Umbilical cord (tissue), 2 donors: Measurements from ENCODE around the gene FARSA. TPM values are rescaled to one million over a fixed set of nuclear protein-coding genes. Genes with fewer than 3 reads are reported as not detected.
A peak's percentile ranks its signal among the peaks of the same experiment; 100 is the strongest.
"Not testable (repeated sequence)": the region's sequence is repeated elsewhere in the genome, so short reads cannot be mapped to it uniquely, and the experiment has no call there.

Experiments used
- DNase-seq: peaks from one replicate; pipeline ENCODE4 v3.0.0-alpha.2; 2015; ENCODE audit warnings: low spot score
- total RNA-seq: library from RNA; depleted of rRNA; stranded (reverse); fragments of >200 nt; gene quantifications from one replicate; pipeline ENCODE4 v1.2.3, GENCODE V29; 2014; ENCODE audit warnings: low replicate concordance; ENCODE audit not compliant: insufficient read depth

FARSA gene
- total RNA-seq, 1 donor from 2014 or later: 40.0 TPM

DNA sequence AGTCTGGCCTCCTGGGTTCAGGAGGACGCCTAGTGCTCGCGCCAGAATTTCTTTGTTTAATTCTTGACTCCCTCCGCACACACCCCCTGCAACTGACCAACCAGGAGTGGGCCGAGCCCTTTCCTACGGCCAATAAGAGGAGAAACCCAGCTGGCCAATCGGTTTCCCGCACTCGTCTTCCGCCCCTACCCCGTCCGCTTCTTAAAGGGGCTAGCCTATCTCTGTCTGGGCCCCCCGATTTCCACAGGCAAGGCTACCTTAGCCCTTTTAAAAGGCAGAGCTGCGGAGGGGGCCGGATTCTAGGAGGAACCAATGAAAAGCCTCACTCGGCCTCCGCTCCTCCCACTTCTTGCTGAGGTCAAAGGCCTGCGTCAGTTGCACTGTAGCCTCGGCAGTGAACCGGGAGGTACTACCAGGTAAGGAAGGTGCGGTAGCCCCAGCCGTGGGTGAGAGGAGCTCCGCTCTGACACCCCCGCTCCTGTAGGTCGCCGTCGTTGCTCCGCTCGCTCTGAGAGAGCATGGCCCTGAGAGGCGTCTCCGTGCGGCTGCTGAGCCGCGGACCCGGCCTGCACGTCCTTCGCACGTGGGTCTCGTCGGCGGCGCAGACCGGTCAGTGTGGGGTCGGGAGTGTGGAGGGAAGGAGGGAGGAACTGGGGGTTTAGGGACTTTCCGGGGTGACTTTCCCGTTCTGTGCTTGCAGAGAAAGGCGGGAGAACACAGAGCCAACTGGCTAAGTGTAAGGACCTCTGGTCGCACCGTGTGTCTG is 42.5 kb downstream of the FARSA start, which contains the start of gene GCDH:
GCDH (plus strand) TSS at position 374 of the 766 bp plus-strand sequence; CDS start at position 519, 145 bp downstream.
- DNase-seq: peak; percentile 100

GRCh38 chr19:12890299-12890786 is 43.2 kb downstream of the FARSA start:
- DNase-seq: not testable (repeated sequence)

DNA sequence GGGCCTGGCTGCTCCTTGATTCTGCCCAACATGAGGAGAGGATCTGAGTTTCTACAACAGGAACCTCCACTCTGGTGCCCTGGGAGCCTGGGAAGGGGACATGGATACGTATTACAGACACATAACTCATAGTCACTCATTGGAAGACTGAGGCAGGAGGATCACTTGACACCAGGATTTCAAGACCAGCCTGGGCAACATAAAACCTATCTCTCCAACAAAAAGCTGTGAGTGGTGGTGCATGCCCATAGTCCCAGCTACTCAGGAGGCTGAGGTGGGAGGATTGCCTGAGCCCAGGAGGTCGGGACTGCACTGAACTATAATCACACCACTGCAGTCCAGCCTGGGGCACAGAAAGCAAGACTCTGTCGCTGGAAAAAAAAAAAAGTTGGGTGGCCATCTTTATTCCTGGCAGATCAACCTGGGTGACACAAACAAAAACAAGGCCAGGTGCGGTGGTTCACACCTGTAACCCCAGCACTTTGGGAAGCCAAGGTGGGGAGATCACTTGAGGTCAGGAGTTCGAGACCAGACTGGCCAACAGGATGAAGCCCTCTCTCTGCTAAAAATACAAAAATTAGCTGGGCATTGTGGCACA is 45.4 kb downstream of the FARSA start:
- no peak for DNase-seq

GRCh38 chr19:12886969-12887747 is 46.4 kb downstream of the FARSA start, which contains the start of gene KLF1:
Gene KLF1 (minus strand): TSS chr19:12887201. CDS start chr19:12887140, 61 bp downstream.
- DNase-seq: no peak

- DNase-seq: no peak
Observed at GRCh38 chr19:12886651-12886968, 46.9 kb downstream of the FARSA start.

- DNase-seq: no peak
Observed at GRCh38 chr19:12885749-12886650, 47.5 kb downstream of the FARSA start.

GRCh38 chr19:12884926-12885748 is 48.4 kb downstream of the FARSA start:
- no peak for DNase-seq

DNA sequence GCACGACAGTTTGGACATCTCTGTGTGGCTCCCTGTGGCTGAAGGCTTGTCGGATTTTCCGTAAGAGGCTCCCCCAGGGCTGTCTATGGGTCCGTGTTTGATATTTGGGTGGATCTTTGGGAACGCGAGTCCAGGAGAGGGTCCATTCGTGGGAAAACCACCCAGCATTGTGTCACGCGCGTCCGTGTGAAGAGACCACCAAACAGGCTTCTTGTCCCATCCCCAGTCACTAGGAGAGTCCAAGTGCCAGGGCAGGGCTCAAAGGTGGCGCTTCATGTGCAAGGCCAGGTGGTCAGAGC is 48.9 kb downstream of the FARSA start:
- no peak for DNase-seq

GRCh38 chr19:12884202-12884601 is 49.3 kb downstream of the FARSA start:
- DNase-seq: no peak

DNA sequence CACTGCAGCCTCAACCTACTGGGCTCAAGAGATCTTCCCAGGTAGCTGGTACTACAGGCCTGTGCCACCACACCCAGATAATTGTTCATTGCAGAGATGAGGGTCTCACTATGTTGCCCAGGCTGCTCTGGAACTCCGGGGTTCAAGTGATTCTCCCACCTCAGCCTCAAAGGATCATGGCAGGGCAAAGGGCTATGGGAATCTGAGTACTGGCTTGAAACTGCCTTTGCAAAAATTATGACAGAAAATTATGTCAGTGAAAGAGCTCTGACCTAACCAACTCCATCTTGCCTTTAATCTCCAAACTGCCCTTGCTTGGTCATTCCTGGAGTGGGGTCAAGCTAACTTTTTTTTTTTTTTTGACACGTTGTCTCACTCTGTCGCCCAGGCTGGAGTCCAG is 50.9 kb downstream of the FARSA start:
- no peak for DNase-seq

- peak; percentile 94 for DNase-seq
Observed at GRCh38 chr19:12881172-12881808, 52.2 kb downstream of the FARSA start, which contains the start of gene DNASE2. Gene DNASE2 (minus strand): TSS chr19:12881449. CDS start chr19:12881375, 74 bp downstream.

GRCh38 chr19:12880551-12881171 is 52.9 kb downstream of the FARSA start:
- no peak for DNase-seq

- DNase-seq: no peak
Observed at GRCh38 chr19:12875086-12875485, 58.4 kb downstream of the FARSA start.

DNA sequence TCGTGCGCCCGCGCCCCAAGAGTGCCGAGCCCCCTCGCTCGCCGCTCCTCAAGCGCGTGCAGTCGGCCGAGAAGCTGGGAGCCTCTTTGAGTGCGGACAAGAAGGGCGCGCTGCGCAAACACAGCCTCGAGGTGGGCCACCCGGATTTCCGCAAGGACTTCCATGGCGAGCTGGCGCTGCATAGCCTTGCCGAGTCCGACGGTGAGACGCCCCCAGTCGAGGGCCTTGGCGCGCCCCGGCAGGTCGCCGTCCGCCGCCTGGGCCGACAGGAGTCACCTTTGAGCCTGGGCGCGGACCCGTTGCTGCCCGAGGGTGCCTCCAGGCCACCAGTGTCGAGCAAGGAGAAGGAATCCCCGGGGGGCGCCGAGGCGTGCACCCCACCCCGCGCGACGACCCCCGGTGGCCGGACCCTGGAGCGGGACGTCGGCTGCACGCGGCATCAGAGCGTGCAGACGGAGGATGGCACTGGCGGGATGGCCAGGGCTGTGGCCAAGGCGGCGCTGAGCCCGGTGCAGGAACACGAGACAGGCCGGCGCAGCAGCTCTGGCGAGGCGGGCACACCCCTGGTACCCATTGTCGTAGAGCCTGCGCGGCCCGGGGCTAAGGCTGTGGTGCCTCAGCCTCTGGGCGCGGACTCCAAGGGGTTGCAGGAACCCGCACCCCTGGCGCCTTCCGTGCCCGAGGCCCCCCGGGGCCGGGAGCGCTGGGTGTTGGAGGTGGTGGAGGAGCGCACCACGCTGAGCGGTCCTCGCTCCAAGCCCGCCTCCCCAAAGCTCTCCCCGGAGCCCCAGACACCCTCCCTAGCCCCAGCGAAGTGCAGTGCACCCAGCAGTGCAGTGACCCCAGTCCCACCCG is 59.4 kb downstream of the FARSA start:
- no peak for DNase-seq

- no peak for DNase-seq
Observed at GRCh38 chr19:12872941-12873890, 60.3 kb downstream of the FARSA start.
